Esophagus muscularis mucosa (tissue), 4 donors: ENCODE results near the gene TAC4. TPM values are rescaled to one million over a fixed set of nuclear protein-coding genes. Genes with fewer than 3 reads are reported as not detected.

Source experiments
- DNase-seq: peaks from one replicate; pipeline ENCODE4 v3.0.0-alpha.2; 2017; ENCODE audit errors: extremely low spot score
- H3K27ac ChIP-seq, 4 donors: fragments of 200-600 bp; sonication (generic); replicated peaks in 1 of 4; 1 replicate in 3 of 4; 2 replicates in 1 of 4; pipeline ENCODE4 v1.5.1; 2016 to 2019; ENCODE audit warnings: mild to moderate bottlenecking in 1 of 4
- H3K27me3 ChIP-seq, 4 donors: fragments of 200-600 bp; sonication (generic); one replicate each; pipeline versions ENCODE4 v1.5.1 to v1.6.0; 2016 to 2019
- H3K36me3 ChIP-seq, 4 donors: fragments of 200-600 bp; sonication (generic); one replicate each; pipeline ENCODE4 v1.5.1; 2016 to 2019
- H3K4me1 ChIP-seq, 4 donors: fragments of 200-600 bp; sonication (generic); one replicate each; pipeline ENCODE4 v1.5.1; 2016 to 2019
- H3K4me3 ChIP-seq, 4 donors: fragments of 200-600 bp; sonication (generic); 1 replicate in 2 of 4; 2 replicates in 2 of 4; pipeline ENCODE4 v1.5.1; 2016 to 2019; ENCODE audit warnings: mild to moderate bottlenecking in 4 of 4, moderate library complexity in 1 of 4
- H3K9me3 ChIP-seq, 4 donors: fragments of 200-600 bp; sonication (generic); 1 replicate in 3 of 4; 2 replicates in 1 of 4; pipeline ENCODE4 v1.5.1; 2016 to 2019
- CTCF ChIP-seq, 3 experiments: fragments of 200-600 bp in 2 of 3; fragments of 450-650 bp in 1 of 3; sonication (generic) in 2 of 3; IDR thresholded peaks; one replicate each; pipeline ENCODE4 v1.5.1; 2017 to 2019; ENCODE audit warnings: antibody characterized with exemption in 3 of 3, mild to moderate bottlenecking in 2 of 3, moderate library complexity in 1 of 3
- EP300 ChIP-seq: sonication (generic); formaldehyde crosslinking; IDR thresholded peaks from one replicate; pipeline ENCODE4 v1.6.1; 2017; ENCODE audit warnings: antibody characterized with exemption
- POLR2A ChIP-seq: fragments of 450-650 bp; IDR thresholded peaks from one replicate; pipeline ENCODE4 v1.6.1; 2017; ENCODE audit warnings: antibody characterized with exemption, moderate library complexity, mild to moderate bottlenecking, low read depth
- POLR2AphosphoS5 ChIP-seq, 2 donors: sonication (generic); formaldehyde crosslinking; IDR thresholded peaks; one replicate each; pipeline ENCODE4 v1.6.1; 2017; ENCODE audit warnings: antibody characterized with exemption in 2 of 2
- WGBS: methylation state at CpG from one replicate; pipeline ENCODE4 v1.1.5; 2018; 5-methylcytosine and 5-hydroxymethylcytosine counted together
- intact Hi-C: fragments of 100-400 bp; cut with DNase I; formaldehyde crosslinking; loops from one replicate; pipeline ENCODE4 v1.15.1; 2023
- total RNA-seq, 4 donors: library from RNA; depleted of rRNA; stranded (reverse); fragments of >200 nt; gene quantifications; one replicate each; pipeline versions ENCODE4 v1.1.0 to v1.2.1, GENCODE V29; 2016

TAC4 gene
- total RNA-seq, 4 donors from 2014 or later = not detected

GRCh38 chr17:49866882-49867413, 19.1 kb upstream of the TAC4 start:
- peaks cover 0 to 5% (median 0%) of the 10 kb centered on the region in 4 donors for H3K4me1 ChIP-seq
- no peaks in the 10 kb centered on the region for H3K36me3 ChIP-seq
- intact Hi-C loops = no loop called here
- TF ChIP-seq EP300 (no peak), CTCF (IDR thresholded peaks at IDR 0.05) (no peak), POLR2A (no peak), POLR2AphosphoS5 (IDR thresholded peaks at IDR 0.05) (no peak)
- H3K27me3 ChIP-seq = peaks cover 0 to 27% (median 0%) of the 10 kb centered on the region in 4 donors
- no peak overlapping the region for H3K27ac ChIP-seq
- WGBS = 78% methylated on average over 3 of the region's 3 CpGs
- H3K9me3 ChIP-seq = no peaks in the 10 kb centered on the region
- no peak for DNase-seq
- H3K4me3 ChIP-seq = no peak overlapping the region

GRCh38 chr17:49866019-49866380, 18.1 kb upstream of the TAC4 start:
- Histone ChIP-seq H3K4me3 (no peak overlapping the region), H3K36me3 (no peaks in the 10 kb centered on the region), H3K4me1 (peaks cover 0 to 5% (median 4%) of the 10 kb centered on the region in 4 donors), H3K27me3 (peaks cover 0 to 34% (median 0%) of the 10 kb centered on the region in 4 donors), H3K27ac (no peak overlapping the region), H3K9me3 (no peaks in the 10 kb centered on the region)
- 67% methylated on average over 1 of the region's 1 CpG for WGBS
- no peak for TF ChIP-seq CTCF (IDR thresholded peaks at IDR 0.05)
- no peak for TF ChIP-seq POLR2AphosphoS5 (IDR thresholded peaks at IDR 0.05)
- TF ChIP-seq POLR2A = no peak
- no peak for TF ChIP-seq EP300
- intact Hi-C loops = no loop called here
- no peak for DNase-seq

- no peak overlapping the region for H3K27ac ChIP-seq
- no peak overlapping the region for H3K4me3 ChIP-seq
- H3K9me3 ChIP-seq = no peaks in the 10 kb centered on the region
- DNase-seq = no peak
- H3K27me3 ChIP-seq = peaks cover 0 to 19% (median 0%) of the 10 kb centered on the region in 4 donors
- WGBS = 51% methylated on average over 9 of the region's 17 CpGs
- no peaks in the 10 kb centered on the region for H3K36me3 ChIP-seq
- intact Hi-C loops = loop anchor here (5.0 kb wide), 1 partner anchor 94 kb away; no protein-coding TSS in a partner anchor
- peaks cover 0 to 6% (median 5%) of the 10 kb centered on the region in 4 donors for H3K4me1 ChIP-seq
- TF ChIP-seq POLR2AphosphoS5 (IDR thresholded peaks at IDR 0.05) (no peak), POLR2A (no peak), CTCF (IDR thresholded peaks at IDR 0.05) (no peak), EP300 (no peak)
Observed at GRCh38 chr17:49862781-49863331, 15.0 kb upstream of the TAC4 start.

- peaks cover 0 to 6% (median 5%) of the 10 kb centered on the region in 4 donors for H3K4me1 ChIP-seq
- no peak for TF ChIP-seq EP300
- TF ChIP-seq CTCF (IDR thresholded peaks at IDR 0.05) = peak; percentile 78 to 94 (median 80)
- DNase-seq = no peak
Observed at GRCh38 chr17:49861150-49861884, 13.4 kb upstream of the TAC4 start.

More at GRCh38 chr17:49861150-49861884, 13.4 kb upstream of the TAC4 start:
- WGBS = 32% methylated on average over 15 of the region's 16 CpGs
- intact Hi-C loops = loop anchor here (1.0 to 5.0 kb wide), 2 partner anchors 96 to 137 kb away; no protein-coding TSS in a partner anchor
- Histone ChIP-seq H3K9me3 (no peaks in the 10 kb centered on the region), H3K4me3 (no peak overlapping the region), H3K27me3 (peaks cover 0 to 19% (median 0%) of the 10 kb centered on the region in 4 donors), H3K36me3 (no peaks in the 10 kb centered on the region), H3K27ac (no peak overlapping the region)
